ENCODE data around the gene OTOP2.

GRCh38 chr17:74945543-74945942 is 21.5 kb downstream of the OTOP2 start:
- TF ChIP-seq RXRA (IDR thresholded peaks at IDR 0.05; ENCODE audit: insufficient read depth, low read depth, low read length) (no peak), SIN3A (conservative IDR thresholded peaks at IDR 0.05 in 1 of 2, IDR thresholded peaks at IDR 0.05 in 1 of 2; ENCODE audit: low read depth in 1 of 2, low read length in 2 of 2) (no peak), YY1 (IDR thresholded peaks at IDR 0.05; ENCODE audit: low read depth, low read length) (no peak), TEAD4 (IDR thresholded peaks at IDR 0.05; ENCODE audit: low read depth, low read length) (no peak), TAF1 (IDR thresholded peaks at IDR 0.05; ENCODE audit: low read depth, low read length) (no peak), GABPA (IDR thresholded peaks at IDR 0.05; ENCODE audit: borderline replicate concordance, insufficient read depth, low read length) (no peak), CEBPB (IDR thresholded peaks at IDR 0.05; ENCODE audit: low read depth, low read length) (no peak), BRCA1 (IDR thresholded peaks at IDR 0.05; ENCODE audit: low read depth, low read length) (no peak), ZNF274 (IDR thresholded peaks at IDR 0.05; ENCODE audit: borderline replicate concordance, extremely low read depth, low read length) (no peak), POU5F1 (IDR thresholded peaks at IDR 0.05; ENCODE audit: low read depth, low read length) (no peak), EZH2 (IDR thresholded peaks at IDR 0.05; ENCODE audit: low read depth, low read length, severe bottlenecking) (no peak)
- TF ChIP-seq, protein P1, sequence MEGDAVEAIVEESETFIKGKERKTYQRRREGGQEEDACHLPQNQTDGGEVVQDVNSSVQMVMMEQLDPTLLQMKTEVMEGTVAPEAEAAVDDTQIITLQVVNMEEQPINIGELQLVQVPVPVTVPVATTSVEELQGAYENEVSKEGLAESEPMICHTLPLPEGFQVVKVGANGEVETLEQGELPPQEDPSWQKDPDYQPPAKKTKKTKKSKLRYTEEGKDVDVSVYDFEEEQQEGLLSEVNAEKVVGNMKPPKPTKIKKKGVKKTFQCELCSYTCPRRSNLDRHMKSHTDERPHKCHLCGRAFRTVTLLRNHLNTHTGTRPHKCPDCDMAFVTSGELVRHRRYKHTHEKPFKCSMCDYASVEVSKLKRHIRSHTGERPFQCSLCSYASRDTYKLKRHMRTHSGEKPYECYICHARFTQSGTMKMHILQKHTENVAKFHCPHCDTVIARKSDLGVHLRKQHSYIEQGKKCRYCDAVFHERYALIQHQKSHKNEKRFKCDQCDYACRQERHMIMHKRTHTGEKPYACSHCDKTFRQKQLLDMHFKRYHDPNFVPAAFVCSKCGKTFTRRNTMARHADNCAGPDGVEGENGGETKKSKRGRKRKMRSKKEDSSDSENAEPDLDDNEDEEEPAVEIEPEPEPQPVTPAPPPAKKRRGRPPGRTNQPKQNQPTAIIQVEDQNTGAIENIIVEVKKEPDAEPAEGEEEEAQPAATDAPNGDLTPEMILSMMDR (IDR thresholded peaks at IDR 0.05; ENCODE audit: control extremely low read depth in 1 of 3, insufficient read depth in 1 of 3, low read depth in 1 of 3, low read length in 3 of 3), result no peak
